ENCODE measurements around the gene RNF114.

RNF114 gene

DNA sequence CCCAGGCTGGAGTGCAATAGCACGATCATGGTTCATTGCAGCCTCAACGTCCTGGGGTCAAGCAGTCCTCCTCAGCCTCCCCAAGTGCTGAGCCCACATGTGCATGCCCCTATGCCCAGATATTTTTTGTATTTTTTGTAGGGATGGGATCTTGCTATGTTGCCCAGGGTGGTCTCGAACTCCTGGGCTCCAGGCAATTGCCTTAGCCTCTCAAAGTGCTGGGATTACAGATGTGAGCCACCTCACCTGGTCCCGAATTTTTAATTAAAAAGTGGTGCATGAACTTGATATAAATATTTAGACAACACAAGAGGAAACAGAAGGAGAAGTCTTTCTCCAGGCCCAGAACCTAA is 7.1 kb upstream of the RNF114 start:
- TF ChIP-seq, protein P1, sequence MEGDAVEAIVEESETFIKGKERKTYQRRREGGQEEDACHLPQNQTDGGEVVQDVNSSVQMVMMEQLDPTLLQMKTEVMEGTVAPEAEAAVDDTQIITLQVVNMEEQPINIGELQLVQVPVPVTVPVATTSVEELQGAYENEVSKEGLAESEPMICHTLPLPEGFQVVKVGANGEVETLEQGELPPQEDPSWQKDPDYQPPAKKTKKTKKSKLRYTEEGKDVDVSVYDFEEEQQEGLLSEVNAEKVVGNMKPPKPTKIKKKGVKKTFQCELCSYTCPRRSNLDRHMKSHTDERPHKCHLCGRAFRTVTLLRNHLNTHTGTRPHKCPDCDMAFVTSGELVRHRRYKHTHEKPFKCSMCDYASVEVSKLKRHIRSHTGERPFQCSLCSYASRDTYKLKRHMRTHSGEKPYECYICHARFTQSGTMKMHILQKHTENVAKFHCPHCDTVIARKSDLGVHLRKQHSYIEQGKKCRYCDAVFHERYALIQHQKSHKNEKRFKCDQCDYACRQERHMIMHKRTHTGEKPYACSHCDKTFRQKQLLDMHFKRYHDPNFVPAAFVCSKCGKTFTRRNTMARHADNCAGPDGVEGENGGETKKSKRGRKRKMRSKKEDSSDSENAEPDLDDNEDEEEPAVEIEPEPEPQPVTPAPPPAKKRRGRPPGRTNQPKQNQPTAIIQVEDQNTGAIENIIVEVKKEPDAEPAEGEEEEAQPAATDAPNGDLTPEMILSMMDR (IDR thresholded peaks at IDR 0.05; ENCODE audit: extremely low read depth, insufficient read depth, missing control alignments): no peak
- DNase-seq (ENCODE audit: low spot score): no peak
- in situ Hi-C loops (cut with MboI; ENCODE audit: low pct_unique_long_range_greater_than_20kb, low sequenced_read_pairs, unreplicated experiment): no loop called here

DNA sequence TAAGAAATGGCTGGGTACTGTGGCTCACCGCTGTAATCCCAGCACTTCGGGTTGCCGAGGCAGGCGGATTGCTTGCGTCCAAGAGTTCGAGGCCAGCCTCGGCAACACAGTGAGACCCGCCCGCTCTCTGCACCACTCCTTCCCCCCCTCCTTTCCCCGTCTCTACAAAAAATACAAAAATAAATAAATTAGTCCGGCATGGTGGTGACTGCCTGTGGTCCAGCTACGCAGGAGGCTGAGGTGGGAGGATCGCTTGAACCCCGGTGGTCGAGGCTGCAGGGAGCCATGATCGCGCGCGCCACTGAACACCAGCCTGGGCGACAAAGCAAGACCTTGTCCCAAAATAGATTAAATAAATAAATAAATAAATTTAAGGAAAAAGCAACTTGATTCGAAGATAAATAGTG is 448 bp upstream of the RNF114 start:
- in situ Hi-C loops (cut with MboI; ENCODE audit: low pct_unique_long_range_greater_than_20kb, low sequenced_read_pairs, unreplicated experiment): no loop called here

DNA sequence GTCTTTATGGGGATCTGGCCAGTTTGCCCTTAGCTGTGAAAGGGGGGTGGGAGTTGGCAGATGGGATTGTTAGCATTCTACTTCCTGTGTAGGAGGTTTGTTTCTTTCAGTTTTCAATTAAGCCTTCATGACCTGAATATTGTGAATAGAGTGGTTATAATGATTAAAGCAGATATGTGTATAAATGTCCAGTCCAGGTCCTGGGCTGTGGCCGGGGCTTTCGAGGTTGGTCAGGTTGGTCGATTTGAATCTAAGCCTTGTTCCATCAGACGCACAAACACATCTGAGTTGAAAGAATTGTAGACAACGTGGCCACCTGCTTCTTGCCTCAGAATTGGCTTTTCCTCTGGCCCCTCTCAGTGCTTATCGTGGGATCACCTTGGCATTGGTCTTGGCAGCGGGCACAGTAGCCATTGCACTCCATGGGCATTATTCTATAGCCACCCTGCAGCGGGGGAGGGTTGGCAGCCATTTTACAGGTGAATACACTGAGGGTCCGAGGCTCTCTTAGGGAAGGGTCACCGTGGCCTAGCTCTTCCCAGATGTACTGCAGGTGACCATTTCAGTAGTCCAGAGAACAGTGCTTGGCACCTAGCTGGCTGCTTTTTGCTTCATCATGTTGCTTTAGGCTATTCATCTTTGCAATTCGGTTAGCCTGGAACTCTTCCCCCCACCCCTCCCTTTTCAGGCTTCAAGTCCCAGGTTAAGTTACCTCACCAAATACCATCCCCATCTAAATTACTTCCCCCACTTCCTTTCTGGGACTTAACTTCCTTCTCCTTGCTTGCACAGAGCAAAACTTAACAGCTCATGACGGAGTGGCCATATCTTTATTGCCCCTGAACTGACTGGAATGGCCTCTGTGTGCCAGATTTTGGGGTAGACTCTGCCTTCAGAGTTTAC is 1.1 kb downstream of the RNF114 start:
- no peak for DNase-seq (ENCODE audit: low spot score)
- TF ChIP-seq, protein P1 (IDR thresholded peaks at IDR 0.05; ENCODE audit: extremely low read depth, insufficient read depth, missing control alignments): no peak
- in situ Hi-C loops (cut with MboI; ENCODE audit: low pct_unique_long_range_greater_than_20kb, low sequenced_read_pairs, unreplicated experiment): no loop called here

More for the DNA sequence above, 448 bp upstream of the RNF114 start:
- no peak for DNase-seq (ENCODE audit: low spot score)
- TF ChIP-seq, protein P1 (IDR thresholded peaks at IDR 0.05; ENCODE audit: extremely low read depth, insufficient read depth, missing control alignments): no peak

DNA sequence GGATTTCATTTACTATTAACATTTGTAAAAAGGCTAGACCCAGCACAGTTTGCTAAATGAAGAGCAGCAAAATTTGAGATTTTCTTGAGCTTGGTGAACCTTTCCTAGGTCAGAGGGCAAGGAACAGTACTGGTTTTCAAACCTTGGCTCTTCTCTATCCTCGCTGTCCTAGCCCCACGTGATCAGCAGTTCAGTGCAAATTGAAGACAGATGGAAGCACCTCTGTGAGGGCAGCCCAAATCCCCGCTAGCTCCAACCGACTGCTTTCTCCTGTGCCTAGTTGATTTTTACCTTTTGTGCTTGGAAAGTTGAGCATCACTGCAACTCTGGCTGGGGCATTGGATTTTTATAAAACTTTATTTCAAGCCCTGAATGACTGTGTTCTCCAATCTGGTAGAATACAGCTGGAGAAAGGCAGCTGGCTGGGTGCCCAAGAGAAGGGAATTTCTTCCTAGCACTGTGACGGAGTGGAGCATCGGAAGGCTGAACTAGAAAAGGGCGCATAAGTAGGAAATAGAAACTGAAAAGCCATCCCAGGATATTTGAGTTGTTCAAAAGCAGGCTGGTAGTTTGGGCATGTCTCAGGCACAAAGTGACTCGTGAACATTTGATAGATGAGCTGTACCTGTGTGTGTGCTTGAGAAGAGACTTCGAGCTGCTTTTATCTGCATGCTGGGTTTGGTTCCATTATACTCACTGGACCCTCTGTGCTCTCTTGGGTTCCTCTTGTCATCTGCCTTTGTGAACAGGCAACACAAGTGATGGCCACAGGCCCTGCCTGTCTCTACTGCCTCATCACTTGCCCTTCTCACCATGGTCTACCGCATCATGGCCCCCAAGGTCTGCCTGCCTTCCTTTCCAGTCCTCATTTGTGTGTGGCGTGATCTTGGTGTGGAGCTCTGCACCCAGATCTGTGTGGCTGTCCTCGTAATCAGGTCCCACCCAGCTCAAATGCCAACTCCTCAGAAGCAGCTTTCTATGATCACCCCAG is 2.3 kb downstream of the RNF114 start:
- TF ChIP-seq, protein P1 (IDR thresholded peaks at IDR 0.05; ENCODE audit: extremely low read depth, insufficient read depth, missing control alignments): no peak
- no peak for DNase-seq (ENCODE audit: low spot score)
- in situ Hi-C loops (cut with MboI; ENCODE audit: low pct_unique_long_range_greater_than_20kb, low sequenced_read_pairs, unreplicated experiment): no loop called here

DNA sequence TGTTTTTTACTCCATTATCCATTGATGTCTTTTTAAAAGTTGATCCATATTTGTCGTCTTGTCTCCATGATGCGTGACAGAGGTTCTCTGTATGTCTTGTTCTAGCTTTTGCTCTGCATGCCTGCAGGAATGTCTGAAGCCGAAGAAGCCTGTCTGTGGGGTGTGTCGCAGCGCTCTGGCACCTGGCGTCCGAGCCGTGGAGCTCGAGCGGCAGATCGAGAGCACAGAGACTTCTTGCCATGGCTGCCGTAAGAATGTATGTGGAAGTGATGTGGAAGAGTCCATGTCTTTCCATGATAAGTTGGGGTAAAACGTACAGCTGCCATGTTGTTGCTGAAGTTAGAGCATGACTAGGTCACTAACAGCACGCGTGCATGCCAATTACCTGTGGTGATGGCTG is 5.3 kb downstream of the RNF114 start:
- TF ChIP-seq, protein P1 (IDR thresholded peaks at IDR 0.05; ENCODE audit: extremely low read depth, insufficient read depth, missing control alignments): no peak
- in situ Hi-C loops (cut with MboI; ENCODE audit: low pct_unique_long_range_greater_than_20kb, low sequenced_read_pairs, unreplicated experiment): no loop called here
- DNase-seq (ENCODE audit: low spot score): no peak

DNA sequence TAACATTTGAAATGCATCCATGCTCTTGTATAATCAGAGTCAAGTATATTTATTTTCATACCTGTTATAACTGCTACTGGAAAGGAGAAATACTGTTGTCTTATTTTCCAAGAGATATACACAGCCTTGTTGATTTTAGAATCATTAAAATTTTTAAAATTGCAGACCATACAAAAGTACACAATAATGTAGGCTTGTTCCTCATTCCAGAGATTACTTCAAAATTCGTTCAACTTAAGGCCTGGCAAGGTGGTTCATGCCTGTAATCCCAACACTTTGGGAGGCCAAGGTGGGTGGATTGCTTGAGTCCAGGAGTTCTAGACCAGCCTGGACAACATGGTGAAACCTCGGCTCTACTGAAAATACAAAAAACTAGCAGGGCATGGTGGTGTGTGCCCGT is 6.1 kb downstream of the RNF114 start:
- in situ Hi-C loops (cut with MboI; ENCODE audit: low pct_unique_long_range_greater_than_20kb, low sequenced_read_pairs, unreplicated experiment): no loop called here
- TF ChIP-seq, protein P1 (IDR thresholded peaks at IDR 0.05; ENCODE audit: extremely low read depth, insufficient read depth, missing control alignments): no peak
- no peak for DNase-seq (ENCODE audit: low spot score)

All from GM13977 (cell line).